BLaER1 (cell line): ENCODE results near the gene PKDREJ.

Source experiments
- H3K27ac ChIP-seq: shearing (Covaris generic); formaldehyde crosslinking; 2 replicates; pipeline ENCODE4 v1.8.1; 2022
- H3K27me3 ChIP-seq: shearing (Covaris generic); formaldehyde crosslinking; 2 replicates; pipeline ENCODE4 v1.8.1; 2022
- H3K36me3 ChIP-seq: shearing (Covaris generic); formaldehyde crosslinking; 2 replicates; pipeline ENCODE4 v1.8.1; 2022
- H3K4me1 ChIP-seq: shearing (Covaris generic); formaldehyde crosslinking; 2 replicates; pipeline ENCODE4 v1.8.1; 2022
- H3K4me2 ChIP-seq: shearing (Covaris generic); formaldehyde crosslinking; 2 replicates; pipeline ENCODE4 v1.8.1; 2022
- H3K4me3 ChIP-seq: shearing (Covaris generic); formaldehyde crosslinking; 2 replicates; pipeline ENCODE4 v1.8.1; 2022
- H3K9ac ChIP-seq: shearing (Covaris generic); formaldehyde crosslinking; 2 replicates; pipeline ENCODE4 v1.8.1; 2022
- H3K9me3 ChIP-seq: shearing (Covaris generic); formaldehyde crosslinking; 2 replicates; pipeline ENCODE4 v1.8.1; 2022
- H4K20me1 ChIP-seq: shearing (Covaris generic); formaldehyde crosslinking; 2 replicates; pipeline ENCODE4 v1.8.1; 2022
- Cebpa-rat ChIP-seq: shearing (Covaris generic); IDR thresholded peaks from 2 replicates; pipeline ENCODE4 v1.8.1; 2022

Gene PKDREJ

DNA sequence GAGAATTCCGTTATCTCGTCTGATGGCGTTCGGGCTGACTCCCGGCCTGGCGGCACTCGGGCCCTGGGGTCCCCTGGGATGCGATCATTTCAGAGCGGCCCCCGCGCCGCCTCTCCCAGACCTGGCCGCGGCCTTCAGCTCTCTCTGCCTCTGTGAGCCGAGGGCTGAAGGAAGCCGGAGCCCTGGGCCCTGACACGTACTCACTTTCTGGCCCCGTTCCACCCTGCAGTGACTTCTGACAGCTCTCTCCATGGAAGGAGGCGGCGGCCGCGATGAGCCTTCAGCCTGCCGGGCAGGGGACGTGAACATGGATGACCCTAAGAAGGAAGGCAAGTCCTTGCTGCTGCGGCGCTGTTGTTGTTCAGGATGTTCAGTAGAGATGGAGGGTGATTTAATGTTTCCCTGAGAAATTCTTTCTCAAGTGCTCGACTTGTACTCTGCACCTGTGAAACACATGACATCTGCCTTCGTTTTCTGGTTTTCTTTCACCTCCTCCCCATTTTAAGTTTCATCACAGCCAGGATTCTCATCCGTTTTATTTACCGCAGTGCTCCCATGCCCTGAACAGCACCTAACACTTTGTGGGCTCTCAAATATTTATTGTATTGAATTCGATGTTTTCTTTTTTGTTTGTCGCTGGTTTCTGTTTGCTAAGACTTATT, 34.1 kb upstream of the PKDREJ start:
- Histone ChIP-seq H3K36me3 (peaks cover 45% of the 10 kb centered on the region), H3K4me3 (peak overlapping the region; percentile 89), H3K27ac (peak overlapping the region; percentile 91), H3K9ac (peak overlapping the region; percentile 89), H4K20me1 (peaks cover 8% of the 10 kb centered on the region; the same call in 1 of the 2 replicates), H3K4me1 (peaks cover 71% of the 10 kb centered on the region), H3K9me3 (no peaks in the 10 kb centered on the region), H3K4me2 (peak overlapping the region; percentile 88), H3K27me3 (no peaks in the 10 kb centered on the region)
- no peak for TF ChIP-seq Cebpa-rat

DNA sequence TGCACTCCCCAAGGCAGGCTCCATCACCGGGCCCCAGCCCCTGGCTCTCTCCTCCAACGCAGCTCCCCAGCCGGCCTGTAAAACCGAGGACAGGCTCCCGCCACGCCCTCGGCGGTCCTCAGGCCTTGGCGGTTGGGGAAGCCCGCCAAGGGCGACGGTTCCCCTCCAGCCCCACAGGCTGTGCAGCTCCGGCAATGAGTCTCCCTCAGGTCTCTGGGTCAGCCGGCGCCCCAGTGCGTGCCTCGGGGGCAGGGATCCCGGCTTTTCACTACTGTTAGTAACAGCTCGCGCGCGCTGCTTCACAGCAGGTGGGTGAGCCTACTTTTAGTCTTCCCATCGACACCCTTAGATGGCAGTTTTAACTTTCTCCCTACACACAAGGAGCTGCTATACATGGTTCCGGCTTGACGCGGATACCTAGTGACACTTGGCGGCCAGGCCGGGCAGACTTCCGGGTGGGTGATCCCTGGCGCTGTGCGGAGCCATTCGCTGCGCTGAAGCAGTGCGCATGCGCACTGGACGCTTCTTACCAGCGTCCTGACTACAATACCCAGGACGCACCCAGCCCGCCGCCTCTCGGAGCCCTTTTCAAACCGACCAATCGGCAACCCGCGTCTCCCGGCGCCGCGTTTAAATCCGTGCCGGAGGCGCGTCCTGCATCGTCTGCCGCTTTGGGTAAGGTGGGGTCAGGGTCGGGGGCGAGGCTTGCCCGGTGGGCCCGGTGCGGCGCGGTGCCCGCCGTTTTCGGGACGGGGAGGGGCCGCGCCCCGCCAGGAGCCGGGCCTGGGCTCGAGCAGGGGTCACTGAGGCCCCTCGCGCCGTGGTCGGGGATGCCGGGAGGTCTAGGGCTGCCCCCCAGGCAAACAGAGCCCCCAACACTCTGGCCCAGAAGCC, 33.4 kb upstream of the PKDREJ start, which contains the start of gene GTSE1:
GTSE1 (plus strand) TSS at position 614 of the 894 bp plus-strand sequence. CDS start 531 bp downstream, outside the sequence.
- peak within 1 kb of the TSS; percentile 89 for H3K9ac ChIP-seq
- H4K20me1 ChIP-seq, result peaks cover 8% of the 10 kb centered on the region; the same call in 1 of the 2 replicates
- H3K4me2 ChIP-seq, result peak within 1 kb of the TSS; percentile 88
- peaks cover 46% of the 10 kb centered on the region for H3K36me3 ChIP-seq
- peak within 1 kb of the TSS; percentile 91 for H3K27ac ChIP-seq
- H3K4me3 ChIP-seq, result peak within 1 kb of the TSS; percentile 89
- peaks cover 77% of the 10 kb centered on the region for H3K4me1 ChIP-seq
- H3K9me3 ChIP-seq, result 0 out of 2 replicates have a peak, but pooled peaks cover 4% of the 10 kb centered on the region
- no peaks in the 10 kb centered on the region for H3K27me3 ChIP-seq
- no peak for TF ChIP-seq Cebpa-rat

DNA sequence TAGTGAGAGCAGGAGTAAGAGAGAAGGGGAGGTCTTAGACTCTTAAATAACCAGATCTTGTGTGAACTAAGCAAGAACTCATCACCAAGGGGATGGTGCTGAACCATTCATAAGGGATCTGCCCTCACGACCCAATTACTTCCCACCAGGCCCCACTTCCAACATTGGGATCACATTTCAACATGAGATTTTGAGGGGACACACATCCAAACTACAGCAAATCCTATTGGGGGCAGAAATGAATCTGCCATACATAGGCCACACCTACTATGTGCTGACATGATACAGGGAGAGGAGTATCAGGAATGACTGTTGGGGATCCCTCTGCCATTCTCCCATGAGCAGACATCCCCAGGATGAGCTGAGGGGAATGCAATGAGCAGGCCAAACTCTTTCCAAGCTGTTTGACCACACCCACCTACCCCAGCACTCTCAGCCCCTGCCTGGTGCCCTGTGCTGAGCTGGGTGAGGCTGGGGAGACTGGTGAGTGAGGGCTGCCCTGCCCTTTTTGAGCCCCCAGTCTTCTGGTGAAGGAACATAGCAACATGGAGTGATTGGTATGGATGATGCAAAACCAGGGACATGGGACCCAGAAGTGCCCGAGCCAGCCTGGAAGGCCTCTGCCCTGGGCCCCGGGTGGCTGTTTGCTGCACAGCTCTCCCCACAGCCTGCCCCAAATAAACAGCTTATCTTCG, 32.3 kb upstream of the PKDREJ start:
- Histone ChIP-seq H3K27me3 (no peaks in the 10 kb centered on the region), H3K27ac (peak overlapping the region; percentile 91), H3K4me3 (peak overlapping the region; percentile 89), H3K9me3 (0 out of 2 replicates have a peak, but pooled peaks cover 4% of the 10 kb centered on the region), H3K4me2 (peak overlapping the region; percentile 88), H3K36me3 (peaks cover 36% of the 10 kb centered on the region), H4K20me1 (peaks cover 4% of the 10 kb centered on the region; the same call in 1 of the 2 replicates), H3K4me1 (peaks cover 79% of the 10 kb centered on the region), H3K9ac (peak overlapping the region; percentile 89)
- no peak for TF ChIP-seq Cebpa-rat

DNA sequence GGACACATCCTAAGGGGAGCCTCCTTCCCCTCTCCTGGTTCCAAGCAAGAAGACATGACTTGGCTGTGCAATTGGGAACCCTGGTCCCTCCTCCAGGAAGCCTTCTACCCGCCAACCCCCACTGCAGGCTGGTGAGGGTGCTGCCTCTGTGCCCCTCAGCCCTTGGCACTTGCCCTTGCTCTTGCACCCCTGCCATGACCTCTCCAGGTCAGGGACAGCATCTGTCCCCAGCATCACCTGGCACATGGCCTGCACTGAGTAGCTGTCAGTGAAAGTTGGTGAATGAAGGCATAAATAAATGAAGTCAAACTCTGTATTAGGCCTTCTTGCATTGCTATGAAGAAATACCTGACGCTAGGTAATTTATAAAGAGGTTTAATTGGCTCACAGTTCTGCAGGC, 31.6 kb upstream of the PKDREJ start:
- peaks cover 29% of the 10 kb centered on the region for H3K36me3 ChIP-seq
- H3K27me3 ChIP-seq, result no peaks in the 10 kb centered on the region
- H3K4me2 ChIP-seq, result peak overlapping the region; percentile 88
- no peaks in the 10 kb centered on the region for H4K20me1 ChIP-seq
- no peak for TF ChIP-seq Cebpa-rat
- peaks cover 86% of the 10 kb centered on the region for H3K4me1 ChIP-seq
- H3K9ac ChIP-seq, result no peak overlapping the region
- H3K27ac ChIP-seq, result peak overlapping the region; percentile 49; the same call in 1 of the 2 replicates
- H3K4me3 ChIP-seq, result no peak overlapping the region
- H3K9me3 ChIP-seq, result 0 out of 2 replicates have a peak, but pooled peaks cover 4% of the 10 kb centered on the region

DNA sequence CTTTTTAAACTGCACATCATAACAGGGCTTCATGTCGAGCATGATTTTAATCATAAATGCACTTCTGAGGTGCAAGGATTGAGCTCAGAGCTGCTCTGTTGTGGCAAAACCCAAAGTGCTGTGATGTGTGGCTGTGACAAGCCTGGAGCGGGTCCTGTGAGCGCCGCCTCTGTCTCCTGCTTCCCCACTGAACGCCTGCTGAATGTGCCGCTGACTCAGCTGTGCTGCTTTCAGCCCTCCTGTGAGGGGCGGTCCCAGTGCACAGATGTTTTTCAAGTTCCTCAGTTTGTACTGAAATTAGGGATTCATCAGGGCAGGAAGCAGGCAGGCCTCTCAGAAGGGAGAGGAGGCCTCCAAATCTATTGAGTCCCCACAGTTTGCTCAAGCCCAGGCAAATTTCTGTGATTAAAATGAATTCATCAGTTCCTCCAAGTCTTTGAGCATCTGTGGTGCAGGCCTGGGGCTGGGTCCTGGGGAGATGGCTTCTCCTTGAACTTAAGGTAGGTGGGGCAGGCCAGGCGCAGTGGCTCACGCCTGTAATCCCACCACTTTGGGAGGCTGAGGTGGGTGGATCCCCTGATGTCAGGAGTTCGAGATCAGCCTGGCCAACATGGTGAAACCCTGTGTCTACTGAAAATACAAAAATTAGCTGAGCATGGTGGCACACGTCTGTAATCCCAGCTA, 30.6 kb upstream of the PKDREJ start:
- peaks cover 18% of the 10 kb centered on the region for H3K36me3 ChIP-seq
- H3K4me3 ChIP-seq, result no peak overlapping the region
- H3K9ac ChIP-seq, result peak overlapping the region; percentile 63
- 0 out of 2 replicates have a peak, but pooled peaks cover 4% of the 10 kb centered on the region for H3K9me3 ChIP-seq
- peak overlapping the region; percentile 75 for H3K27ac ChIP-seq
- no peak for TF ChIP-seq Cebpa-rat
- no peaks in the 10 kb centered on the region for H3K27me3 ChIP-seq
- no peaks in the 10 kb centered on the region for H4K20me1 ChIP-seq
- peaks cover 88% of the 10 kb centered on the region for H3K4me1 ChIP-seq
- H3K4me2 ChIP-seq, result peak overlapping the region; percentile 82

DNA sequence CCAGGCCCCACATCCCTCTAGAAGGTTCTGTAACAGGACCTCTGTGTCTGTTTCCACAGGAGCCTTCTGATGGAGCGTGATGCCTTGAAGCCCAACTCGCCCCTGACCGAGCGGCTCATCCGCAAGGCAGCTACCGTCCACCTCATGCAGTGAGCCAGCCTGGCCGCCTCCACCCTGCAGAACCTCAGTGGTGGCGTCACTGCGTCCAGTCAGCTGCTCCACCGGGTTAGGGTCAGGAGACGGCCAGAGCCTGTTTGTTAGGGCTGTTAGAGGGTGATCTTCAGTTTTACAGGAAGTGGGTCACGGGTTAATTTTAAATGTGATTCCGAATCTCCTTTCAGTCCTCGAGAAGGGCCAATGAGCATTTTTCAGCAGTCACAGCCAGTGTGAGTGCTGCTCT, 29.6 kb upstream of the PKDREJ start:
- 0 out of 2 replicates have a peak, but pooled peaks cover 4% of the 10 kb centered on the region for H3K9me3 ChIP-seq
- H3K4me1 ChIP-seq, result peaks cover 88% of the 10 kb centered on the region
- no peak for TF ChIP-seq Cebpa-rat
- H3K9ac ChIP-seq, result peak overlapping the region; percentile 63
- peak overlapping the region; percentile 82 for H3K4me2 ChIP-seq
- H3K27me3 ChIP-seq, result no peaks in the 10 kb centered on the region
- H3K4me3 ChIP-seq, result 0 out of 2 replicates have a peak overlapping the region, but pooled peaks have one; percentile 3
- H4K20me1 ChIP-seq, result no peaks in the 10 kb centered on the region
- 0 out of 2 replicates have a peak, but pooled peaks cover 10% of the 10 kb centered on the region for H3K36me3 ChIP-seq
- H3K27ac ChIP-seq, result peak overlapping the region; percentile 75

DNA sequence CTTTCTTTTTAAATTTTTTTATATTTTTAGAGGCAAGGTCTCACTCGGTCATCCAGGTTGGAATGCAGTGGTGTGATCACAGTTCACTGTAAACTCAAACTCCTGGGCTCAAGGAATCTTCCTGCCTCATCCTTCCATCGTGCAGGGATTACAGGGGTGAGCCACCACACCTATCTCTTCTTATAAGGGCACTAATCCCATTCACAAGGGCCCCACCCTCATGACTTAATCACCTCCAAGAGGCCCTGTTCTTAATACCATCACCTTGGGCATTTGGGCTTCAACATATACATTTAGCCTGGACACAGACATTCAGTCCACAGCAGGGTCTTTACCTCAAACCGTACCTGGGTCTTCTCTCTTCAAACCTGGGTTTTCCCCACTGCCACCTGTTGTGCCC, 29.0 kb upstream of the PKDREJ start:
- Histone ChIP-seq H3K4me2 (peak overlapping the region; percentile 82), H3K27ac (peak overlapping the region; percentile 75), H3K4me1 (peaks cover 88% of the 10 kb centered on the region)

DNA sequence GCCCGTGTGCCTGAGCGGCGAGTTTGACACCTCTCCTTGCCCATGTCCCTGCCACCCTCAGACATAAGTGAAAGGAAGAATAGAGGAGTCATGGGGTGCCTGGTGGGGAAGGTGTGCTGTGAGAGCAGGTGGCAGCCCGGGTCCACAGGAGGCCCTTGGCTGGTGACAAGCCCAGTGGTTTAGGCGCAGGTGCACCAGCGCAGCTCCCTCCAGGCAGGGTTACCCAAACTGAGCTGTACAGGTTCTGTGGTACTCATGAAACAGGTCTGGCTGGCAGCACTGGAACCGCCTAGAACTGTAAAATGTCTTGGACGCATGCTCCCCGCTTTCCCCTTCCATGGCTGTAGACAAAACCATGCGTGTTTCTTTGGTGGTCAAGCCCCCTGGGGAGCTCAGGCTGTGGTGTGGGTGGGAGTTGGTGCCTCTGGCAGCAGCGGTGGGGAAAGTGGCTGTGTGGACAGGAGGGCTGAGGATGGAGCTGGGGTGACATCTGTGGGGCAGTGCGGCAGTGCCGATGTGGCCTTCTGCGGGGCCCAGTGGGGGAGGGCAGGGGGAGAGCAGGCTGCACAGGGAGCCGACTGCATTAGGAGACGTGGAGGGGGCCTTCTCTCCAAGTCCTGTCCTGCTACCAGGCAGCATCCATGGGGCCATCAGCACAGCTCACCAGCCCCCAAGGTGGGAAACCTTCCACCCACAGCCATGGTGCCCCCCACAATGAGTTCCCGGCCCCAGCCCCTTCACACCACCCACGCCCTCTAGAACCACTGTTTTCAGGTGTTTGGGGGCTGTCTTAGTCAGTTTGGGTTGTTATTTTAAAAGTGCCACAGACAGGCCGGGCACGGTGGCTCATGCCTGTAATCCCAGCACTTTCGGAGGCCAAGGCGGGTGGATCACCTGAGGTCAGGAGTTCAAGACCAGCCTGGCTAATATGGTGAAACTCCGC, 28.0 kb upstream of the PKDREJ start:
- peak overlapping the region; percentile 94 for H3K4me2 ChIP-seq
- 0 out of 2 replicates have a peak, but pooled peaks cover 4% of the 10 kb centered on the region for H3K9me3 ChIP-seq
- peak overlapping the region; percentile 89 for H3K27ac ChIP-seq
- no peaks in the 10 kb centered on the region for H3K27me3 ChIP-seq
- no peaks in the 10 kb centered on the region for H4K20me1 ChIP-seq
- no peak for TF ChIP-seq Cebpa-rat
- 0 out of 2 replicates have a peak, but pooled peaks cover 17% of the 10 kb centered on the region for H3K36me3 ChIP-seq
- peaks cover 95% of the 10 kb centered on the region for H3K4me1 ChIP-seq
- H3K9ac ChIP-seq, result no peak overlapping the region
- no peak overlapping the region for H3K4me3 ChIP-seq

More for the DNA sequence above, 29.0 kb upstream of the PKDREJ start:
- 0 out of 2 replicates have a peak, but pooled peaks cover 4% of the 10 kb centered on the region for H3K9me3 ChIP-seq
- H3K9ac ChIP-seq, result no peak overlapping the region
- H4K20me1 ChIP-seq, result no peaks in the 10 kb centered on the region
- H3K36me3 ChIP-seq, result 0 out of 2 replicates have a peak, but pooled peaks cover 11% of the 10 kb centered on the region
- H3K4me3 ChIP-seq, result 0 out of 2 replicates have a peak overlapping the region, but pooled peaks have one; percentile 3
- TF ChIP-seq Cebpa-rat, result no peak
- H3K27me3 ChIP-seq, result no peaks in the 10 kb centered on the region
